UCSD-AML1 (cell line): ENCODE measurements around the gene ADGRB2.

Experiments
- DNase-seq: peaks from one replicate; lab custom pipeline; 2025; ENCODE audit not compliant: unreplicated experiment; lab: John Stamatoyannopoulos, UW

The ADGRB2 gene, protein sequence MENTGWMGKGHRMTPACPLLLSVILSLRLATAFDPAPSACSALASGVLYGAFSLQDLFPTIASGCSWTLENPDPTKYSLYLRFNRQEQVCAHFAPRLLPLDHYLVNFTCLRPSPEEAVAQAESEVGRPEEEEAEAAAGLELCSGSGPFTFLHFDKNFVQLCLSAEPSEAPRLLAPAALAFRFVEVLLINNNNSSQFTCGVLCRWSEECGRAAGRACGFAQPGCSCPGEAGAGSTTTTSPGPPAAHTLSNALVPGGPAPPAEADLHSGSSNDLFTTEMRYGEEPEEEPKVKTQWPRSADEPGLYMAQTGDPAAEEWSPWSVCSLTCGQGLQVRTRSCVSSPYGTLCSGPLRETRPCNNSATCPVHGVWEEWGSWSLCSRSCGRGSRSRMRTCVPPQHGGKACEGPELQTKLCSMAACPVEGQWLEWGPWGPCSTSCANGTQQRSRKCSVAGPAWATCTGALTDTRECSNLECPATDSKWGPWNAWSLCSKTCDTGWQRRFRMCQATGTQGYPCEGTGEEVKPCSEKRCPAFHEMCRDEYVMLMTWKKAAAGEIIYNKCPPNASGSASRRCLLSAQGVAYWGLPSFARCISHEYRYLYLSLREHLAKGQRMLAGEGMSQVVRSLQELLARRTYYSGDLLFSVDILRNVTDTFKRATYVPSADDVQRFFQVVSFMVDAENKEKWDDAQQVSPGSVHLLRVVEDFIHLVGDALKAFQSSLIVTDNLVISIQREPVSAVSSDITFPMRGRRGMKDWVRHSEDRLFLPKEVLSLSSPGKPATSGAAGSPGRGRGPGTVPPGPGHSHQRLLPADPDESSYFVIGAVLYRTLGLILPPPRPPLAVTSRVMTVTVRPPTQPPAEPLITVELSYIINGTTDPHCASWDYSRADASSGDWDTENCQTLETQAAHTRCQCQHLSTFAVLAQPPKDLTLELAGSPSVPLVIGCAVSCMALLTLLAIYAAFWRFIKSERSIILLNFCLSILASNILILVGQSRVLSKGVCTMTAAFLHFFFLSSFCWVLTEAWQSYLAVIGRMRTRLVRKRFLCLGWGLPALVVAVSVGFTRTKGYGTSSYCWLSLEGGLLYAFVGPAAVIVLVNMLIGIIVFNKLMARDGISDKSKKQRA (N-terminal part only)

GRCh38 chr1:31764312-31765040 lies at the start of gene ADGRB2:
ADGRB2 (minus strand) TSS chr1:31764340; CDS start chr1:31757221, 7,119 bp downstream.
- no peak for DNase-seq

DNA sequence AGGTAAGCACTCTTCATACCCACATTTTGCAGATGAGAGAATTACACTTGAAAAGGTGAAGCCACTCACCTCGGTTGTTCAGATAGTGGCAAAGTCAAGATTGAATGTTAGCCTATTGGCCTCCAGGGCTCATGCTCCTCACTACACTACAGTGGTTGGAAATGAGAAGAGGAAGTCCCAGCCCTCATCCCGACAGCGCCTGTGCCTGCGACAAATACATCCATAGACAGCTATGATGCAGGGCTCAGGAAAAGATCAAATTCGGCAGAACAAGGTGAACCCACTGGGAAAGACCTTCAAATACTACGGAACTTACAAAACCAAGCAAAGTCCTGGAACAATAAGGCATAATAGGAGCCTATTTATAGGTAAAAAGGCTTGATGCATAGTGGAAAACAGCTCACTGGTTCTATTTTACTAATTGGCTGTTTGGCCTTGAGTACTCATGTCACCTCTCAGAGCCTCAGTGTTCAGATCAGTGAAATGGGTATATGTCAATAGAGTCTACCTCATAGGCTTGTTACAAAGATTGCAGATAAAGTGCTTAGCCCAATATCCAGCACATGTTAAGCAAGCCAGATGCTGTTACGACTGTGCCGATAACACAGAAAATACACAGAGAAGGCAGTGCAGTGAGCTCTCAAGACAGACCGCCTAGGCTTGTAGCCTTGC lies 48.2 kb upstream of the ADGRB2 start:
- DNase-seq = no peak

DNA sequence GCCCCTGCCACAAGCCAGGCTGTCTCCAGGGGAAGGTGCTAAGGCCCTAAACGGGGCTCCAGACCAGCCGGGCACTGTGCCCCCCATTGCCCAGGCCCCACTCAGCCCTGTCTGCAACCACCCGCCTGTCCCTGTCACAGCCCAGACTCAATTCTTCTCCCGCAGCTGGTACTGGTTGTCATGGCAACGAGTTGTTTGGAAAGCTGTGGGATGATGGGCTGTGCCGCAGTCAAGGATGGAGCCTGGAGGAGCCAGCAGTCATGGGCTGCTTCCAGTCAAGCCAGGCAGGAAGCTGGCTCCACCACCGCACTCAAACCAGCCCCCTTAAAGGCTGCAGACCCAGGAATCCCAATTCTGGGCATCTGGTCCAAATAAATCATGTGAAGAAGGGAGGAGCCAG lies 47.5 kb upstream of the ADGRB2 start:
- DNase-seq = no peak

GRCh38 chr1:31809698-31810097 lies 45.6 kb upstream of the ADGRB2 start:
- no peak for DNase-seq

DNA sequence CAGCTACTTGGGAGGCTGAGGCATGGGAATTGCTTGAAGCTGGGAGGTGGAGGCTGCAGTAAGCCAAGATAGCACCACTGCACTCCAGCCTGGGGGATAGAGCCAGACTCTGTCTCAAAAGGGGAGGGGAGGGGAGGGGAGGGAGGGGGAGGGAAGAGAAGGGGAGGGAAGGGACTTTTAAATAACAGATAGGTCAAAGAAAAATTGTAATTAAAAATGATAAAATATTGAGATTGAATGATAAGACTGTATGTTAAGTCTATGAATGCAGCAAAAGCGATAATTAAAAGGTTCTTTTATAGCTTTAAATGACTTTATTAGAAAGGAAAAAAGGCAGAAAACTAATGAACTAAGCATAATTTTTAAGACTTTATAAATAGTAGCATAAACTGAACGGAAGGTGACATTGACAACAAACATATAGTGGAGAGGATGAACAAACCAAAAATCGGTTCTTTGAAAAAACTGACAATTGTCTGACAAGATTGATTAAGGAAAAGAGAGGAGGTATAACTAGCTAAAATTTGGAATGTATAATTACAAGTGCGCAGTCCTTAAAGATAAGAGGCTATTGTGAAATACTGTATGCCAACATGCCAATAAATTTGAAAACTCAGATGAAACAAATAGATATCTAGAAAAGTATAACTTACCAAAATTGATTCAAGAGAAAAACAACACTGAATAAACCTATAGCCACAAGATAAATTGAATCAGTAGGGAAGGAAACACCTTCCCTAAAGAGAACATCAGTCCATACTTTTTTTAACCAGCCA lies 43.3 kb upstream of the ADGRB2 start:
- no peak for DNase-seq

DNA sequence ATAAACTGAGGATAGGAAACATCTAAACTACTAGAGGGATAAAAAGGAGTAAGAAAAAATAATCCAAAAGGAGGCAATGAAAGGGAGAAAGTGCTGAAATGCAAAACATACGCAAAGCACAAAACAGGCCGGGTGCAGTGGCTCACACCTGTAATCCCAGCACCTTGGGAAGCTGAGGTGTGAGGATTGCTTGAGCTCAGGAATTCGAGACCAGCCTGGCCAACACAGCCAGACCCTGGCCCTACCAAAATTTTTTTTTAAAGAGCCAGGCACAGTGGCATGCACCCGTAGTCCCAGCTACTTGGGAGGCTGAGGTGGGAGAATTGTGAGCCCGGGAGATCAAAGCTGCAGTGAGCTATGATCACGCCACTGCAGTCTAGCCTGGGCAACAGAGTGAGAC lies 41.2 kb upstream of the ADGRB2 start:
- no peak for DNase-seq

GRCh38 chr1:31804098-31804497 lies 40.0 kb upstream of the ADGRB2 start:
- no peak for DNase-seq

DNA sequence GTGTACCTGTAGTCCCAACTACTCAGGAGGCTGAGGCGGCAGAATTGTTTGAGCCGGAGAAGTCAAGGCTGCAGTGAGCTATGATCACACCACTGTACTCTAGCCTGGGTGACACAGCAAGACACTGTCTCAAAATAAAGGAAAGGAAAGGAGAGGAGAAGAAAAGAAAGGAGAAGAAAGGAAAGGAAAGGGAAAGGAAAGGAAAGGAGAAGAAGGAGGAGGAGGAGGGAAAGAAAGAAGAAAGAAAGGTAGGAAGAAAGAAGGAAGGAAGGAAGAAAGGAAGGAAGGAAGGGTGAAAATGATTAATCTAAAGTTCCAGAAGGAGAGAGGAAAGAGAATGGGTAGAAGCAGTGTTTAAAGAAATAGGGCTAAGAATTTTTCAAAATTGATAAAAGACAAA lies 39.5 kb upstream of the ADGRB2 start:
- no peak for DNase-seq

- no peak for DNase-seq
Observed at GRCh38 chr1:31802190-31803150, 38.3 kb upstream of the ADGRB2 start.

DNA sequence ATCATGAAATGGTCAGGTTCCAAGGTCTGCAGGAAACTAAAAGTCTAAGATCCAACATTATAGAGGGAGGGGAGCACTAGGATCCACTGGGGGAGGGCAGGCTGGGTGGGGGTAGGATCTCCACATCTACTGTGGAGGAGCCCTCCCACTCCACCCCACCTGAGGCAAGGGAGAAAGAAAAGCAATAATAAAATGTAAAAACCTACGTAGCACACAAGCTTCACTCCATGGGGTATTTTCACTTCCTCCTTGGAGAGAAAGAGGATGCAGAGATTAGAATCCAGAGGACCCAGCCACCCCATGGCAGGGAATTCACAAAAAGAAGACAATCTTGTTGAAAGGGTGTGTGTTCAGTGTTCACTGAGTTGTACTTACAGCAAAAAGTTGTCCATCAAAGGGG lies 37.3 kb upstream of the ADGRB2 start:
- DNase-seq = no peak

GRCh38 chr1:31800674-31800967 lies 36.5 kb upstream of the ADGRB2 start:
- DNase-seq = no peak

DNA sequence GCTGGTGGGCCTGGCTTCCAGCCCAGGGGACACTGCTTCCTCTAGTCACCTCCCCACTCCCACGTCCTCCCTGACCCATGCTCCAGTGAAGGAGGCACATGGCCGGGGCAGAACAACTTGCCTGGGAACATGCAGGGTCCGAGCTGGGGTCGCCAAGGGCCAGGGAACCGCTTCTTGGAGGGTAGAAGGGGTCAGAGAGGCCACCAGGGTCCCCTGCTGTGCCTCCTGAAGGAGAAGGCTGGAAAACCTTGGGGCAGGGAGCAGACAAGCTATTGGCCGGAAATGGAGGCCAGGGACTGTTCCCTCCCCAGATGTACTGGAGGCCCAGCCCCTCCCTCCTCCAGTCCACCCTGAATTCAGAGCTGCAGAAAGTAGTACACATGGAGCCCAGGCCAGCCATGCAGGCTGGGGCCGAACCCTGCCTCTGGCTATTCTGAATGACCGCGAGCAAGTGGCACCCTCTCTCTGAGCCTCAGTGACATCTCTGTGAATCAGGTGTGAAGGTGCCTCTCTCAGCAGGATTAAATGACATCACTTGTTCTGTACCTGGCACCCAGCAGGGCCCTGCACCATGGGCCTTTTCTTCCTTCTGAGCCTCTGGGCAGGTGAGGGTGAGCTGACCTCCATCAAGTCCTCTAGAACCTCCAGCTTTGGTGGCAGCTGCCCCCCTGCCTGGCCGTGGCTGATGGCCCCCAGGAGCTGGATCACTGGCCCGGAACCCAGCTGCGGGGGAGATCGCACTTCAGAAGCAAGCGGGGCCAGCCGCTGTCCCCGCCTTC lies 35.9 kb upstream of the ADGRB2 start:
- no peak for DNase-seq

DNA sequence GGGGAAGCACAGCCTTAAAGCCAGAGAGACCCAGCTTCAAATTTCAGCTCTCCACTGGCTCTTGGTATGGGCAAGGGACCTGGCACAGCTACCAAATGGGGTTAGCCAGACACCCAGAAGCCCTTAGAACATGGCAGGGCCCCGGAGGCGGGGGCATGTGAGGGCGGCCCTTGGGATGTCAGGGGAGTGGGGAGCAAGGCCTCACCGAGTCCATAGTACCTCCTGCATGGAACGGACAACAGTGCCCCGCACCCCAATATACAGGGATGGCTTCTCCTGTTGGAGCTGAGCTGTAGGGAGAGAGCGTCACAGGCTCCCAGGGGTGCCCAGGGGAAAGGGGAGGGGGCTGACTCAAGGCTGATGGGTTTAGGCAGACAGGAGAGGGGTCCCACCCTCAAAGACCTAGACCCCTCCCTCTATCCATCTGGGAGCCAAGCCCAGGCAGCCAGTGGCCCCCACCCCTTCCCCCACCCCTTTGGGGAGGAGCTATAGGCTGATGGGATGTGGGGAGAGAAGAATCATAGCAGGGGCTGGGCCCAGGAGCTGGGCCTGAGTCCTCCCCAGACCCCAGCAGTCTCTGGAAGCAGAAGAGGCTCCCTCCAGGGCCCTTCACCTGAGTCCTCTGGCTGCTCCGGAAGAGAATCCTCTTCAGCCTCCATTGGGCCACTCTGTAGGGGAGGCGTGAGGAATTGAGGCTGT lies 35.2 kb upstream of the ADGRB2 start:
- no peak for DNase-seq

GRCh38 chr1:31798433-31799195 lies 34.5 kb upstream of the ADGRB2 start:
- no peak for DNase-seq

GRCh38 chr1:31798086-31798432 lies 33.9 kb upstream of the ADGRB2 start:
- DNase-seq = no peak

DNA sequence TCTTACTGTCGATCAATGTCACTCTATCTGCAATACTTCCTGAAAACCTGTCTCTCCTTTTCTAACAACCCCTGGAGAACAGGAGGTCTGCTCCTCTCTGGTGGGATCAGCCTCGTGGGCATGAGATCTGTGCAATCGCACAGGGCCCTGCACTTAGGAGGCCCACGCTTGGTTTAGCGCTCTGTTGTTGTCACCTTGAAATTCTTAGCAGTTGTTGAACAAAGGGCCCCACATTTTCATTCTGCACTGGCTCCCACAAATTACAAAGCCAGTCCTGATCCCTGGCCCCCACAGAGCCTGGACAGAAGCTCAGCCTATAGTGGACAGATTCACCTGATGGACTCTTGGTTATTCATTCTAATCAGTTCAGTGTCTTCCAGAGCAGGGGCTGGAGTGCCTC lies 33.1 kb upstream of the ADGRB2 start:
- no peak for DNase-seq

DNA sequence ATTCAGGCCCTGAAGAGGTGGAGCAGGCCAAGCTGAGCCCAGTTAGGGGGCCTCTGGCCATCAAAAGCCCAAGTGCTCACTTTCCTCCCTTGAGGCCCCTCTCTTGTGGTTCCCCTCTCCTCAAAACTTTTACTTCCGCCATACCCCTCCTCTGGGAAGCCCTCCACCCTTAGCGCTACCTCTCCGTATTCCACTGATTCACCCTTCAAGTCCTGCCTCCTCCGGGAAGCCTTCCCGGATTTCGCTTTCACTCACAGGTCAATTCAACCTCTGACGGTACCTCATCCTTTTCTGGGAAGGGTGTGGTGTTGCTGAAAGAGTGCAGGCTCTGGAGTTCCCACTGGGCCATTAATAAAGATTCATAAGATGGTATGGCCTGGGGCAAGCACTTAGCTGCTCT lies 32.6 kb upstream of the ADGRB2 start:
- no peak for DNase-seq
